Esophagus muscularis mucosa (tissue), 4 donors: ENCODE measurements around the gene ABCF2. TPM values are rescaled to one million over a fixed set of nuclear protein-coding genes. Genes with fewer than 3 reads are reported as not detected.
A peak's percentile ranks its signal among the peaks of the same experiment; 100 is the strongest.

ENCODE experiments used
- DNase-seq: peaks from one replicate; pipeline ENCODE4 v3.0.0-alpha.2; 2017; ENCODE audit errors: extremely low spot score
- H3K27ac ChIP-seq, 4 donors: fragments of 200-600 bp; sonication (generic); replicated peaks in 1 of 4; 1 replicate in 3 of 4; 2 replicates in 1 of 4; pipeline ENCODE4 v1.5.1; 2016 to 2019; ENCODE audit warnings: mild to moderate bottlenecking in 1 of 4
- H3K27me3 ChIP-seq, 4 donors: fragments of 200-600 bp; sonication (generic); one replicate each; pipeline versions ENCODE4 v1.5.1 to v1.6.0; 2016 to 2019
- H3K36me3 ChIP-seq, 4 donors: fragments of 200-600 bp; sonication (generic); one replicate each; pipeline ENCODE4 v1.5.1; 2016 to 2019
- H3K4me1 ChIP-seq, 4 donors: fragments of 200-600 bp; sonication (generic); one replicate each; pipeline ENCODE4 v1.5.1; 2016 to 2019
- H3K4me3 ChIP-seq, 4 donors: fragments of 200-600 bp; sonication (generic); 1 replicate in 2 of 4; 2 replicates in 2 of 4; pipeline ENCODE4 v1.5.1; 2016 to 2019; ENCODE audit warnings: mild to moderate bottlenecking in 4 of 4, moderate library complexity in 1 of 4
- H3K9me3 ChIP-seq, 4 donors: fragments of 200-600 bp; sonication (generic); 1 replicate in 3 of 4; 2 replicates in 1 of 4; pipeline ENCODE4 v1.5.1; 2016 to 2019
- EP300 ChIP-seq: sonication (generic); formaldehyde crosslinking; IDR thresholded peaks from one replicate; pipeline ENCODE4 v1.6.1; 2017; ENCODE audit warnings: antibody characterized with exemption
- POLR2A ChIP-seq: fragments of 450-650 bp; IDR thresholded peaks from one replicate; pipeline ENCODE4 v1.6.1; 2017; ENCODE audit warnings: antibody characterized with exemption, moderate library complexity, mild to moderate bottlenecking, low read depth
- POLR2AphosphoS5 ChIP-seq, 2 donors: sonication (generic); formaldehyde crosslinking; IDR thresholded peaks; one replicate each; pipeline ENCODE4 v1.6.1; 2017; ENCODE audit warnings: antibody characterized with exemption in 2 of 2
- WGBS: methylation state at CpG from one replicate; pipeline ENCODE4 v1.1.5; 2018; 5-methylcytosine and 5-hydroxymethylcytosine counted together
- intact Hi-C: fragments of 100-400 bp; cut with DNase I; formaldehyde crosslinking; loops from one replicate; pipeline ENCODE4 v1.15.1; 2023
- total RNA-seq, 4 donors: library from RNA; depleted of rRNA; stranded (reverse); fragments of >200 nt; gene quantifications; one replicate each; pipeline versions ENCODE4 v1.1.0 to v1.2.1, GENCODE V29; 2016
- TF ChIP-seq, protein P1 (sequence below), 3 experiments: fragments of 200-600 bp in 2 of 3; fragments of 450-650 bp in 1 of 3; sonication (generic) in 2 of 3; IDR thresholded peaks; one replicate each; pipeline ENCODE4 v1.5.1; 2017 to 2019; ENCODE audit warnings: antibody characterized with exemption in 3 of 3, mild to moderate bottlenecking in 2 of 3, moderate library complexity in 1 of 3

The ABCF2 gene
- total RNA-seq, 4 donors from 2014 or later, result 33.8 to 53.2 (median 39.0) TPM

DNA sequence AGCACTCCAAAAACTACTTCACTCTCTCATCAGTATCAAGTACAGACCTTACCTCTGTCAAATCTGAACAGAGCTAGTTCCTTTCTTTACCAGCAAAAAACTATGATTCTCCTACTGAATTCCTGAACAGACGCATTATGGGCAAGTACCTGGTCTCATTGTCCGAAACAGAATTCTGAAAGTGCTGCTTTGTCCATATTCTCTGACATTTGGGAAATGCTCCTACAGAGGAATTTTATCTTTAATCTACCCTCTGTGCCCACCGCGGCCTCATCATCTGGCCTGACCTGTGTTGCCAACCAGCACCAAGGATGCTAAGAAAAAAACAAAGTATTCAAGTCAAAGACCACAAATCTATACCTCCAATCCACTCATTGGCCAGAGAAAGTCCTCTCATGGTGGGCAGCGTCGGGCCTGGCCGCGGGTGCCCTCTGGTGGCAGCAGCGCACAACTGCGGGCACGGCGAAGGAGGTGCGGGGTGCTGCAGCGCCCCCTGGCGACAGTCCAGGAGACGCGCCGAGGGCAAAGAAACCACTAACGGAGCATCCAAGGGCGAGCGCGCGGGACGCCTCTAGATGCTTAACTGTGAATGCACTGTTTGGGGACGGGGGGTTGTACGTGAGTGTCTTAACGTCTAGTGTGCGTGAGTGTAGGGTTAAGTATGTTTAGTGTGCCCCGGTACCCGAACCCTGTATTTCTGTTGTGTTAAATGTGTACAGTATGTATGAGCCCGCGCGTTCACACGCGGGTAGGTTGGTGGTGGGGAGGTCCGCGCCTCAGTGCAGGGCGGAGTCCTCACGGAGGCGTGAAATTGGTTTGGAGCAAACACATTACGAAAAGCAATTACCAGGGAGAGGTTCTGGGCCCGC lies 54.5 kb downstream of the ABCF2 start:
- Histone ChIP-seq H3K4me3 (no peak overlapping the region), H3K36me3 (no peaks in the 10 kb centered on the region), H3K4me1 (peaks cover 8 to 27% (median 12%) of the 10 kb centered on the region in 4 donors), H3K27me3 (peaks cover 5 to 86% (median 15%) of the 10 kb centered on the region in 4 donors), H3K9me3 (peaks cover 0 to 4% (median 0%) of the 10 kb centered on the region in 4 donors), H3K27ac (no peak overlapping the region)
- TF ChIP-seq EP300 (no peak), POLR2AphosphoS5 (IDR thresholded peaks at IDR 0.05) (peak in 1 of 2 donors; percentile 79)
- TF ChIP-seq, protein P1, sequence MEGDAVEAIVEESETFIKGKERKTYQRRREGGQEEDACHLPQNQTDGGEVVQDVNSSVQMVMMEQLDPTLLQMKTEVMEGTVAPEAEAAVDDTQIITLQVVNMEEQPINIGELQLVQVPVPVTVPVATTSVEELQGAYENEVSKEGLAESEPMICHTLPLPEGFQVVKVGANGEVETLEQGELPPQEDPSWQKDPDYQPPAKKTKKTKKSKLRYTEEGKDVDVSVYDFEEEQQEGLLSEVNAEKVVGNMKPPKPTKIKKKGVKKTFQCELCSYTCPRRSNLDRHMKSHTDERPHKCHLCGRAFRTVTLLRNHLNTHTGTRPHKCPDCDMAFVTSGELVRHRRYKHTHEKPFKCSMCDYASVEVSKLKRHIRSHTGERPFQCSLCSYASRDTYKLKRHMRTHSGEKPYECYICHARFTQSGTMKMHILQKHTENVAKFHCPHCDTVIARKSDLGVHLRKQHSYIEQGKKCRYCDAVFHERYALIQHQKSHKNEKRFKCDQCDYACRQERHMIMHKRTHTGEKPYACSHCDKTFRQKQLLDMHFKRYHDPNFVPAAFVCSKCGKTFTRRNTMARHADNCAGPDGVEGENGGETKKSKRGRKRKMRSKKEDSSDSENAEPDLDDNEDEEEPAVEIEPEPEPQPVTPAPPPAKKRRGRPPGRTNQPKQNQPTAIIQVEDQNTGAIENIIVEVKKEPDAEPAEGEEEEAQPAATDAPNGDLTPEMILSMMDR (IDR thresholded peaks at IDR 0.05), result peak in 2 of 3 experiments; percentile 100
- no peak for DNase-seq
- intact Hi-C loops, result loop anchor here (5.0 kb wide), 1 partner anchor 130 kb away; no protein-coding TSS in a partner anchor
- WGBS, result 23% methylated on average over 23 of the region's 42 CpGs

DNA sequence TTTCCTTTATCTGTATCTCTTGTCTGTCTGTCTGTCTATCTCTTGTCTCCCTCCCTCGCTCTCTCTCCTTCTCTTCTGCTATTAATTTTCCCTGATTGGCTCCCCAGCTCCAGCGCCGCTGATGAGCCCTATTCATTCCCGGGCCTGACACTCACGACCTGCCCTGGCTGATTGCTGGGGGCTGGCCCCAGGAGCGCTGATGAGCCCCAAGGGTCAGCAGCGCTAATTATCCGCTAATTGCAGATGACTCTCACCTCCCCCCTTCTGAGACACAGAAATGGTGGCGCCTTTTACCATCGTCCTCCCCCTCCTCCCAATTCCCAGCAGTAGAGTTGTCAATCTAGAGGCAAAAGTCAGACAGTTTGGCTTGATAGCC lies 58.2 kb downstream of the ABCF2 start:
- WGBS, result 59% methylated on average over 10 of the region's 10 CpGs
- H3K9me3 ChIP-seq, result no peaks in the 10 kb centered on the region
- intact Hi-C loops, result loop anchor here (2.0 kb wide), 1 partner anchor 44 kb away; no protein-coding TSS in a partner anchor
- DNase-seq, result no peak
- no peak overlapping the region for H3K4me3 ChIP-seq
- no peaks in the 10 kb centered on the region for H3K36me3 ChIP-seq
- TF ChIP-seq POLR2A, result no peak
- no peak for TF ChIP-seq POLR2AphosphoS5 (IDR thresholded peaks at IDR 0.05)
- TF ChIP-seq, protein P1 (IDR thresholded peaks at IDR 0.05), result no peak
- TF ChIP-seq EP300, result no peak
- no peak overlapping the region for H3K27ac ChIP-seq
- H3K4me1 ChIP-seq, result peaks cover 15 to 31% (median 21%) of the 10 kb centered on the region in 4 donors
- H3K27me3 ChIP-seq, result peaks cover 8 to 86% (median 38%) of the 10 kb centered on the region in 4 donors

DNA sequence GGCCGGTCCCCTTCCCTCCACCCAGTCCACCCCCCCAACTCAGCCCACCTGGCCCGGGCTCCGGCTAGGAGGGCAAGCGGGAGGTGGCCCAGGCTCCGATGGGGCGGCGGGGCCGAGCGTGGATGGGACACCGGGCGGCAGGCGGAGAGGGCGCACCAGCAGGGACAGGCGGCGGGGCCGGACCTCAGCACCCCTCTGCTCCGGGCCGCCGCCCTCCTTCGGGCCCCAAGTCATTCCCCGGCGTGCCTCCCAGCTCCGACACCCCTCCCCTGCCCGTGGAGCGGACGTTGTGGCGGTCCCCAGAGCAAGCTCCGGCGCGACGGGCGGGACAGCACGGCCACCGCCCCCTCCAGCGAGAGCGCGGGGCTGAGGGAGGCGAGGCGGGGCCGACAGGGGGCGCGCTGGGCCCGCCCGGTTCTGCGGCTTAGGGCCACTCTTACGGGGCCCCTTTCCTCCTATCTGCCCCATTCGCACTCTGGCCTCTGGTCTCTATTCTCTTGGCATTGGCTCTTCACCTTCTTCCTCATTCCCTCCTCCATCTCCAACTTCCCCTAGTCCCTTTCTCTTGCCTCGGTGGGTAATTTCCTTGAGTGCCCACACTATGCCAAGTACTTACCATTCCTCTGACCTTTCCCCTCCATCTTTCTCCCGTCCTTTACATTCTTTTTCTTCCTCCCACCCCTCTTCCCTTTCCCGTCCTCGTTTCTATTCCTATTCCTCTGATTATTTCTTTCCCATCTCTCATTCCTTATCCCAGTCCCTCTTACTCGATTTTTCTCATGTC lies 58.8 kb downstream of the ABCF2 start:
- 6% methylated on average over 20 of the region's 52 CpGs for WGBS
- intact Hi-C loops, result loop anchor here (2.0 kb wide), 1 partner anchor 43 kb away; no protein-coding TSS in a partner anchor
- Histone ChIP-seq H3K36me3 (no peaks in the 10 kb centered on the region), H3K4me3 (peak overlapping the region; percentile 53 to 61 (median 56)), H3K27ac (no peak overlapping the region), H3K27me3 (peaks cover 8 to 84% (median 35%) of the 10 kb centered on the region in 4 donors), H3K4me1 (peaks cover 15 to 31% (median 21%) of the 10 kb centered on the region in 4 donors), H3K9me3 (no peaks in the 10 kb centered on the region)
- no peak for DNase-seq
- TF ChIP-seq POLR2A (no peak), EP300 (no peak)
- TF ChIP-seq, protein P1 (IDR thresholded peaks at IDR 0.05), result peak; percentile 40 to 65 (median 41)

GRCh38 chr7:151167197-151167961 lies 59.6 kb downstream of the ABCF2 start, which contains the start of gene GBX1:
TSS of gene GBX1 (minus strand) at chr7:151167694. CDS start at chr7:151167548, 146 bp downstream.
- no peak for TF ChIP-seq POLR2A
- TF ChIP-seq, protein P1 (IDR thresholded peaks at IDR 0.05), result peak in 1 of 3 experiments; percentile 21
- no peak for TF ChIP-seq EP300
- H3K27me3 ChIP-seq, result peaks cover 8 to 82% (median 35%) of the 10 kb centered on the region in 4 donors
- no peak within 1 kb of the TSS for H3K27ac ChIP-seq
- DNase-seq, result no peak
- whole genome bisulfite sequencing, result no CpG with 5 or more reads among the region's 101 CpGs
- peak within 1 kb of the TSS; percentile 53 to 61 (median 56) for H3K4me3 ChIP-seq
- H3K9me3 ChIP-seq, result no peaks in the 10 kb centered on the region
- intact Hi-C loops, result no loop called here
- no peaks in the 10 kb centered on the region for H3K36me3 ChIP-seq
- H3K4me1 ChIP-seq, result peaks cover 15 to 26% (median 21%) of the 10 kb centered on the region in 4 donors
